ENCODE measurements around the gene AFF3. TPM values are rescaled to one million over a fixed set of nuclear protein-coding genes. Genes with fewer than 3 reads are reported as not detected.

The AFF3 gene
- total RNA-seq, 1 experiment from 2014 or later: not detected

Other genes with a start within 250 kb of the AFF3 start
- gene LONRF2, start 179.9 kb upstream of the AFF3 start, total RNA-seq (2014; rRNA removed; shearing (Covaris generic)): not detected in 2 replicates